ENCODE measurements around the gene IGSF21. TPM values are rescaled to one million over a fixed set of nuclear protein-coding genes. Genes with fewer than 3 reads are reported as not detected.

The IGSF21 gene
- total and polyA plus RNA-seq, 10 of the 15 experiments (the other 5 are each of a cell fraction or from before 2014, with no cell fraction given) = 0.03 to 0.49 TPM; not detected in 8

DNA sequence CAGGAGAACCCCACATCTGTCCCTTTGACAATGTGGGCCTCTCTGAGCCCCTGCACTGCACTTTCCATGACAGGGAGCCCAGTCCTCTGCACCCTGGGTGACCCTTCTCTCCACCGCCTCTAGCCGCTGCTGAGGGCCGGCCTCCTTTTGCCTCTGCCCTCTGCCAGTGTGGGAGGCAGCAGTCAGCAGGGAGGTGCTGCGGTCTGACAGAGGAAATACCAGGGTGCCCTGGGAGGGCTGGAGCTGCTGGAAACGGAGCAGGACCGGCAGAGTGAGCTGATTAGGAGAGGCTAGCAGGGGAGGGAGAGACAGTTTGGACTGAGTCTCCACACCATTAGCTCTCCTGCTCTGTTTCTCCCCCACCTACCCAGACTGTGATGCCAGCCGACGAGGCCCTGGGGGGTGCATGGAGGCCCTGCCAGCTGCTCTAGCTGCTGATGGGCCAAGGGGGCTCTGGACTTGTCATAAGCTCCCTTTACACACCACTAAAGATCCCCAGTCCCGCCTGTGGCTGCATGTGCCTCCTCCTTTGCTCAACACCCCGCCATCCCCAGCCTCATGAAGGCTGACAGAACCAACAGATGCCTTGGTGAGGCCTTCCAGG, 202.1 kb downstream of the IGSF21 start (continued):
- TF ChIP-seq PAX8 (IDR thresholded peaks at IDR 0.05) (no peak), ZNF24 (IDR thresholded peaks at IDR 0.05) (no peak), E4F1 (IDR thresholded peaks at IDR 0.05; ENCODE audit: borderline replicate concordance, partially characterized antibody) (no peak), BHLHE40 (IDR thresholded peaks at IDR 0.05; ENCODE audit: borderline replicate concordance in 1 of 2, low read depth in 2 of 2, low read length in 1 of 2) (no peak), POLR2AphosphoS2 (IDR thresholded peaks at IDR 0.05; ENCODE audit: low read depth, low read length) (no peak), ZBED1 (IDR thresholded peaks at IDR 0.05; ENCODE audit: borderline replicate concordance) (no peak), SMC3 (IDR thresholded peaks at IDR 0.05; ENCODE audit: borderline replicate concordance, low read length) (no peak), SIN3A (IDR thresholded peaks at IDR 0.05; ENCODE audit: low read depth, low read length) (no peak), DPF2 (IDR thresholded peaks at IDR 0.05) (no peak), BMI1 (IDR thresholded peaks at IDR 0.05; ENCODE audit: borderline replicate concordance) (no peak)

GRCh38 chr1:18312961-18313360, 205.4 kb downstream of the IGSF21 start:
- H3K27me3 ChIP-seq (replicated peaks in 1 of 2; ENCODE audit: control insufficient read depth in 2 of 2, insufficient read depth in 2 of 2, low read length in 1 of 2) = no peaks in the 10 kb centered on the region; a peak in 1 of 4 replicates
- BruUV-seq (replicated peaks) = no TSS peak
- no peaks in the 10 kb centered on the region for H4K20me1 ChIP-seq (ENCODE audit: control insufficient read depth, insufficient read depth)
- POLR2A ChIA-PET = no interaction called here
- 45% methylated on average over 10 of the region's 10 CpGs for WGBS (ENCODE audit: insufficient coverage, insufficient replicate concordance, low lambda C conversion rate, missing lambda C conversion rate)
- SMC1A ChIA-PET (ENCODE audit: uncharacterized antibody, unreplicated experiment) = interaction anchor here (1.2 kb wide), 1 partner anchor 9 kb away, joined by 4 read pairs; no protein-coding TSS in a partner anchor
- no peaks in the 10 kb centered on the region for H3K4me1 ChIP-seq (ENCODE audit: control insufficient read depth, insufficient read depth, low read length)
- RAD21 ChIA-PET (ENCODE audit: unreplicated experiment) = no interaction called here
- CTCF ChIA-PET = no interaction called here
- H3K4me2 ChIP-seq (ENCODE audit: control insufficient read depth, insufficient read depth) = no peak overlapping the region
- DNase-seq (ENCODE audit: low read depth, low spot score) (no peak), FAIRE-seq (no peak), ATAC-seq (no peak)
- in situ Hi-C loops (cut with MboI) (no loop called here), intact Hi-C loops (cut with micrococcal nuclease; ENCODE audit: unreplicated experiment) (no loop called here)
- no peaks in the 10 kb centered on the region for H3K36me3 ChIP-seq (ENCODE audit: control insufficient read depth in 2 of 2, insufficient read depth in 2 of 2, low read length in 1 of 2)
- H3K27ac ChIP-seq (ENCODE audit: control insufficient read depth, insufficient read depth) = no peak overlapping the region
- H3K9ac ChIP-seq (ENCODE audit: control insufficient read depth, insufficient read depth, low read length) = no peak overlapping the region
- H2AFZ ChIP-seq (ENCODE audit: control insufficient read depth, low read depth, low read length) = no peak overlapping the region
- H3K4me3 ChIP-seq = no peak overlapping the region
- no peaks in the 10 kb centered on the region for H3K9me3 ChIP-seq (replicated peaks; ENCODE audit: control insufficient read depth, insufficient read depth, low read length)
- H3K79me2 ChIP-seq (ENCODE audit: control insufficient read depth, insufficient read depth, low read length) = no peaks in the 10 kb centered on the region
- TF ChIP-seq HDGF (IDR thresholded peaks at IDR 0.05) (no peak), SPI1 (IDR thresholded peaks at IDR 0.05; ENCODE audit: borderline replicate concordance, insufficient read depth, low read depth, low read length) (no peak), E4F1 (IDR thresholded peaks at IDR 0.05; ENCODE audit: borderline replicate concordance, partially characterized antibody) (no peak)
- TF ChIP-seq, protein P1, sequence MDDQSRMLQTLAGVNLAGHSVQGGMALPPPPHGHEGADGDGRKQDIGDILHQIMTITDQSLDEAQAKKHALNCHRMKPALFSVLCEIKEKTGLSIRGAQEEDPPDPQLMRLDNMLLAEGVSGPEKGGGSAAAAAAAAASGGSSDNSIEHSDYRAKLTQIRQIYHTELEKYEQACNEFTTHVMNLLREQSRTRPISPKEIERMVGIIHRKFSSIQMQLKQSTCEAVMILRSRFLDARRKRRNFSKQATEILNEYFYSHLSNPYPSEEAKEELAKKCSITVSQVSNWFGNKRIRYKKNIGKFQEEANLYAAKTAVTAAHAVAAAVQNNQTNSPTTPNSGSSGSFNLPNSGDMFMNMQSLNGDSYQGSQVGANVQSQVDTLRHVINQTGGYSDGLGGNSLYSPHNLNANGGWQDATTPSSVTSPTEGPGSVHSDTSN (IDR thresholded peaks at IDR 0.05; ENCODE audit: insufficient replicate concordance, low read depth, low read length) = no peak
- TF ChIP-seq, protein P2, sequence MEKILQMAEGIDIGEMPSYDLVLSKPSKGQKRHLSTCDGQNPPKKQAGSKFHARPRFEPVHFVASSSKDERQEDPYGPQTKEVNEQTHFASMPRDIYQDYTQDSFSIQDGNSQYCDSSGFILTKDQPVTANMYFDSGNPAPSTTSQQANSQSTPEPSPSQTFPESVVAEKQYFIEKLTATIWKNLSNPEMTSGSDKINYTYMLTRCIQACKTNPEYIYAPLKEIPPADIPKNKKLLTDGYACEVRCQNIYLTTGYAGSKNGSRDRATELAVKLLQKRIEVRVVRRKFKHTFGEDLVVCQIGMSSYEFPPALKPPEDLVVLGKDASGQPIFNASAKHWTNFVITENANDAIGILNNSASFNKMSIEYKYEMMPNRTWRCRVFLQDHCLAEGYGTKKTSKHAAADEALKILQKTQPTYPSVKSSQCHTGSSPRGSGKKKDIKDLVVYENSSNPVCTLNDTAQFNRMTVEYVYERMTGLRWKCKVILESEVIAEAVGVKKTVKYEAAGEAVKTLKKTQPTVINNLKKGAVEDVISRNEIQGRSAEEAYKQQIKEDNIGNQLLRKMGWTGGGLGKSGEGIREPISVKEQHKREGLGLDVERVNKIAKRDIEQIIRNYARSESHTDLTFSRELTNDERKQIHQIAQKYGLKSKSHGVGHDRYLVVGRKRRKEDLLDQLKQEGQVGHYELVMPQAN (conservative IDR thresholded peaks at IDR 0.05) = no peak

Measured in GM12878 (cell line).